SJSA1 (cell line): ENCODE data around the gene SPOCK1. TPM values are rescaled to one million over a fixed set of nuclear protein-coding genes. Genes with fewer than 3 reads are reported as not detected.
A peak's percentile ranks its signal among the peaks of the same experiment; 100 is the strongest.

Experiments used
- DNase-seq, 2 experiments: peaks; one replicate each; pipeline ENCODE4 v3.0.0-alpha.2; 2015 to 2020; ENCODE audit warnings: low spot score in 2 of 2, low read depth in 1 of 2
- H3K27ac ChIP-seq: fragments of 250-450 bp; sonication (Bioruptor Pico); 2 replicates; pipeline ENCODE4 v1.5.1; 2020; ENCODE audit warnings: mild to moderate bottlenecking, moderate library complexity
- H3K27me3 ChIP-seq: fragments of 250-450 bp; sonication (Bioruptor Pico); replicated peaks from 2 replicates; pipeline ENCODE4 v1.5.1; 2020; ENCODE audit warnings: mild to moderate bottlenecking, moderate library complexity
- H3K36me3 ChIP-seq: fragments of 250-450 bp; sonication (Bioruptor Pico); 2 replicates; pipeline ENCODE4 v1.5.1; 2020; ENCODE audit warnings: mild to moderate bottlenecking
- H3K4me1 ChIP-seq: fragments of 250-450 bp; sonication (Bioruptor Pico); replicated peaks from 2 replicates; pipeline ENCODE4 v1.6.1; 2021; ENCODE audit warnings: mild to moderate bottlenecking
- H3K4me3 ChIP-seq: fragments of 250-450 bp; sonication (Bioruptor Pico); 2 replicates; pipeline ENCODE4 v1.5.1; 2020; ENCODE audit warnings: mild to moderate bottlenecking
- H3K9me3 ChIP-seq: fragments of 250-450 bp; sonication (Bioruptor Pico); replicated peaks from 2 replicates; pipeline ENCODE4 v1.5.1; 2020; ENCODE audit warnings: mild to moderate bottlenecking
- total RNA-seq: library from RNA; depleted of rRNA; stranded (reverse); fragments of >200 nt; shearing (Covaris generic); gene quantifications from 2 replicates; pipeline ENCODE4 v1.2.3, GENCODE V29; 2014

SPOCK1 gene
- total RNA-seq, 1 experiment from 2014 or later: 0.95 TPM

- Histone ChIP-seq H3K4me1 (no peaks in the 10 kb centered on the region), H3K4me3 (no peak overlapping the region), H3K27me3 (peaks cover 19% of the 10 kb centered on the region), H3K9me3 (no peaks in the 10 kb centered on the region), H3K27ac (no peak overlapping the region), H3K36me3 (no peaks in the 10 kb centered on the region)
- DNase-seq: no peak
Measured at GRCh38 chr5:137348759-137349158, 150.4 kb downstream of the SPOCK1 start.

DNA sequence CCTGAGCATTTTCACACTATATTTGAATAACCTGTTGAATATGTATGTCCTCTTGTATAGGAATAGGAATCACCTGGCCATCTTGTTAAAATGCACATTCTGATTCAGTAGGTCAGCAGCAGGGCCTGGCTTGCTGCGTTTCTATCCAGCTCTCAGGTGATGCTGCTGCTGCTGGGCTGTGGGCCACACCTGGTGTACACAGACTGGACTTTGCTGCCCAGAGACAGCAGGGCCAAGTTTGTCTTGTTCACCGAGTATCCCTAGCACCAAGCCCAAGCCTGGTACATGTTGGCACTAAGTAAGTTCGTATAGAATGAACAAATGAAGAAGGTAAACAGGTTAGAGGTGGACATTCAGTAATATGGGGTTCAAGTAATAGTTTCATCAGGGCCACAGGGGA, 151.3 kb downstream of the SPOCK1 start:
- no peak for DNase-seq
- Histone ChIP-seq H3K36me3 (no peaks in the 10 kb centered on the region), H3K27me3 (peaks cover 14% of the 10 kb centered on the region), H3K9me3 (no peaks in the 10 kb centered on the region), H3K4me3 (no peak overlapping the region), H3K4me1 (no peaks in the 10 kb centered on the region), H3K27ac (no peak overlapping the region)

GRCh38 chr5:137346281-137346680, 152.8 kb downstream of the SPOCK1 start:
- DNase-seq: no peak
- H3K27me3 ChIP-seq: no peaks in the 10 kb centered on the region; the same call in 1 of the 2 replicates
- no peaks in the 10 kb centered on the region for H3K9me3 ChIP-seq
- H3K27ac ChIP-seq: no peak overlapping the region
- no peaks in the 10 kb centered on the region for H3K4me1 ChIP-seq
- no peaks in the 10 kb centered on the region for H3K36me3 ChIP-seq
- no peak overlapping the region for H3K4me3 ChIP-seq

GRCh38 chr5:137345396-137345795, 153.7 kb downstream of the SPOCK1 start:
- H3K4me1 ChIP-seq: no peaks in the 10 kb centered on the region

DNA sequence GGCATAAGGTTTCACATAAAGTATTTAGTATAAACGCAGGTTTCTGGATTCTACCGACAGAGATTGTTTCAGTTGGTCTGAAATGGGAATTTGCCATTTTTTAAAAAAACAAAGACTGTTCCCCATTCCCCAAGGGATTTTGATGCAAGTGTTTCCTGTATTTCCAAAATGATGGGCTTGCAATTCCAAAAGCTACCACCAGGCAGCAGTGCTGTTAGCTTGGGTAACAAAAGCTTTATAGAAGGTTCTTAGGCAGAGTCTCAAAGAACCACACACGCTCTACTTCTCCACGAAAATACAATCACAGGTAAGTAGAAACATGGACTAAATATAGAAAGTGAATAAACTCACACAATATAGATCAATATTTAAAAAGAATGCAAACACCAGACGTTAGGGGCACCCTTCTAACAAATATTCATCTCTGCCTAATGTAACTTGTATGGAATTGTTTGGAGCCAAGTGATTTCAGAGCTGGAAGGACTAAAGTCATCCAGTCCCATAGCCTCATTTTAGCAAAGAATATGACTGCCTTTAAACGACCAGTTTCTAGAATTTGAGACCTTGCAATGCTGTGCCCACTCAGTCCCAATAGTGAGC, 154.3 kb downstream of the SPOCK1 start:
- no peak overlapping the region for H3K27ac ChIP-seq
- no peaks in the 10 kb centered on the region for H3K4me1 ChIP-seq
- no peaks in the 10 kb centered on the region for H3K9me3 ChIP-seq
- H3K27me3 ChIP-seq: no peaks in the 10 kb centered on the region; the same call in 1 of the 2 replicates
- no peaks in the 10 kb centered on the region for H3K36me3 ChIP-seq
- peak; percentile 40 to 57 for DNase-seq
- H3K4me3 ChIP-seq: no peak overlapping the region

More at GRCh38 chr5:137345396-137345795, 153.7 kb downstream of the SPOCK1 start:
- no peaks in the 10 kb centered on the region for H3K36me3 ChIP-seq
- H3K9me3 ChIP-seq: no peaks in the 10 kb centered on the region
- H3K4me3 ChIP-seq: no peak overlapping the region
- no peak overlapping the region for H3K27ac ChIP-seq
- DNase-seq: no peak
- no peaks in the 10 kb centered on the region; the same call in 1 of the 2 replicates for H3K27me3 ChIP-seq

- H3K4me1 ChIP-seq: no peaks in the 10 kb centered on the region
- H3K27me3 ChIP-seq: no peaks in the 10 kb centered on the region; the same call in 1 of the 2 replicates
- H3K27ac ChIP-seq: no peak overlapping the region
- DNase-seq: no peak
- H3K4me3 ChIP-seq: no peak overlapping the region
- no peaks in the 10 kb centered on the region for H3K36me3 ChIP-seq
- no peaks in the 10 kb centered on the region for H3K9me3 ChIP-seq
Measured at GRCh38 chr5:137344021-137344420, 155.1 kb downstream of the SPOCK1 start.

- H3K36me3 ChIP-seq: no peaks in the 10 kb centered on the region
- no peak for DNase-seq
- H3K4me1 ChIP-seq: no peaks in the 10 kb centered on the region
- no peak overlapping the region for H3K4me3 ChIP-seq
- H3K27me3 ChIP-seq: no peaks in the 10 kb centered on the region; the same call in 1 of the 2 replicates
- no peaks in the 10 kb centered on the region for H3K9me3 ChIP-seq
- H3K27ac ChIP-seq: no peak overlapping the region
Measured at GRCh38 chr5:137342764-137343163, 156.4 kb downstream of the SPOCK1 start.

- Histone ChIP-seq H3K4me1 (no peaks in the 10 kb centered on the region), H3K9me3 (no peaks in the 10 kb centered on the region), H3K27ac (no peak overlapping the region), H3K27me3 (no peaks in the 10 kb centered on the region; the same call in 1 of the 2 replicates), H3K36me3 (no peaks in the 10 kb centered on the region), H3K4me3 (no peak overlapping the region)
- no peak for DNase-seq
Measured at GRCh38 chr5:137341831-137342230, 157.3 kb downstream of the SPOCK1 start.

- no peak for DNase-seq
- Histone ChIP-seq H3K36me3 (no peaks in the 10 kb centered on the region), H3K4me1 (no peaks in the 10 kb centered on the region), H3K9me3 (no peaks in the 10 kb centered on the region), H3K4me3 (no peak overlapping the region), H3K27ac (no peak overlapping the region), H3K27me3 (no peaks in the 10 kb centered on the region; the same call in 1 of the 2 replicates)
Measured at GRCh38 chr5:137340881-137341280, 158.2 kb downstream of the SPOCK1 start.

- Histone ChIP-seq H3K27ac (no peak overlapping the region), H3K27me3 (no peaks in the 10 kb centered on the region; the same call in 1 of the 2 replicates)
Measured at GRCh38 chr5:137336565-137337120, 162.5 kb downstream of the SPOCK1 start.

GRCh38 chr5:137336161-137336560, 163.0 kb downstream of the SPOCK1 start:
- Histone ChIP-seq H3K36me3 (no peaks in the 10 kb centered on the region), H3K27ac (no peak overlapping the region), H3K4me1 (no peaks in the 10 kb centered on the region), H3K27me3 (no peaks in the 10 kb centered on the region; the same call in 1 of the 2 replicates), H3K9me3 (no peaks in the 10 kb centered on the region), H3K4me3 (no peak overlapping the region)
- no peak for DNase-seq

More at GRCh38 chr5:137336565-137337120, 162.5 kb downstream of the SPOCK1 start:
- no peaks in the 10 kb centered on the region for H3K4me1 ChIP-seq
- DNase-seq: no peak
- H3K9me3 ChIP-seq: no peaks in the 10 kb centered on the region
- H3K4me3 ChIP-seq: no peak overlapping the region
- H3K36me3 ChIP-seq: no peaks in the 10 kb centered on the region

- no peak for DNase-seq
- H3K27ac ChIP-seq: no peak overlapping the region
- H3K27me3 ChIP-seq: no peaks in the 10 kb centered on the region; the same call in 1 of the 2 replicates
- H3K36me3 ChIP-seq: no peaks in the 10 kb centered on the region
- no peaks in the 10 kb centered on the region for H3K9me3 ChIP-seq
- H3K4me1 ChIP-seq: no peaks in the 10 kb centered on the region
- H3K4me3 ChIP-seq: no peak overlapping the region
Measured at GRCh38 chr5:137335493-137335892, 163.6 kb downstream of the SPOCK1 start.

- Histone ChIP-seq H3K36me3 (no peaks in the 10 kb centered on the region), H3K4me3 (no peak overlapping the region), H3K27me3 (no peaks in the 10 kb centered on the region; the same call in 1 of the 2 replicates), H3K4me1 (no peaks in the 10 kb centered on the region), H3K9me3 (no peaks in the 10 kb centered on the region), H3K27ac (no peak overlapping the region)
- no peak for DNase-seq
Measured at GRCh38 chr5:137333928-137334327, 165.2 kb downstream of the SPOCK1 start.

DNA sequence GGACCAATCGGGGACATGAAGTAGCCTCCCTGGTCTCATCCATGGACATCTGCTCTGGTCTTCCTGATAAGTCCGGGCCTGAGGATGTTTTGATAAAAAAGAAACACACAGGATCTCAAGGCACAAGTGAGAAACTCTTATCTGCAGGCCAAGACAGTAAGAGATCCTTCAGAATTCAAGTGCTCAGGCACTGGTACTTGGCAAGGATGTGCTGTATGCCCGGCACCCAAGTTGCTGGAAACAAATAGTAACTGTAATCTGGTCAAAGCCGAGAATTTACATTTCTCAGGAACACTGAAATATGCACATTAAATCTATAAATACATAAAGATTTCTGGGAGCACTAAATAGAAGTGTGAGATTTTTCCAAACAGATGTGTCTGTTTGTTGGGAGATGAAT, 165.7 kb downstream of the SPOCK1 start:
- H3K27ac ChIP-seq: no peak overlapping the region
- H3K9me3 ChIP-seq: no peaks in the 10 kb centered on the region
- H3K4me3 ChIP-seq: no peak overlapping the region
- no peaks in the 10 kb centered on the region; the same call in 1 of the 2 replicates for H3K27me3 ChIP-seq
- no peaks in the 10 kb centered on the region for H3K4me1 ChIP-seq
- no peak for DNase-seq
- no peaks in the 10 kb centered on the region for H3K36me3 ChIP-seq
